ENCODE data around the gene TTC7B.

Gene TTC7B

DNA sequence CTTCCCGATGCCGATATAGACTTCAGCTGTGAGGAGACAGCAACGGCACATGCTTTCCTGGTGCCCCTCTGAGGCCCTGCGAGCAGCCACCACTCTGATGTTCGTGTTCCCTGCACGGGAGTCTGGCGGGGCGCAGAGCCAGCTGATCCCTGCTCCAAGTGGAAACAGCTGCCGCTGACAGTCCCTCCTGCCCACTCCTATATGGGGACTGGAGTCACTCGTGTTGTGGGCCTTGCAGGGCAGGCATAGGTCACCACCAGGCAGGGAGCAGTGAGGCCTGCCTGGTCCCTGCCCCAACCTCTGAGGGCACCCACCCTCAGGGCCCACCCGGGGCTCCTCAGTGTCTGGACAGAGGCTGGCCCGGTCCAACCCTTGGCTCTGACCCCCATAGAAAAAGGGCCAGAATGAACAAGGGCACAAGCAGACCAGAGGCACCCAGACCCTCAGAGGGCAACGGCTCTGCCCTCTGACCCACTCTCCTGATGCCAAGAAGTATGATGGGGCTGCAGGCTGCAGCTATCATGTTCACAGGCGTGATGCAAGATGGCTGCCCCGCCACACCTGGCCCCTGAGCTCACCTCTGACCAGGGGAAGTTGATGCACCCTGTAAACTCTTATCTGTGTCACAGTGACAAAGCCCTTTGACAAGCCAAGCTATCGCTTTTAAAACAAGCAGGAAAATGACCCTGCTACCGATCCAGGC, 237.8 kb downstream of the TTC7B start:
- Histone ChIP-seq H3K9me3 (ENCODE audit: control insufficient read depth, low read length) (no peaks in the 10 kb centered on the region), H3K36me3 (ENCODE audit: control insufficient read depth, insufficient read depth, low read length) (no peaks in the 10 kb centered on the region), H3K4me3 (ENCODE audit: insufficient read depth, low read depth, low read length) (no peak overlapping the region), H3K27ac (ENCODE audit: insufficient read depth, low read depth, low read length, poor library complexity, severe bottlenecking) (no peak overlapping the region), H3K4me1 (ENCODE audit: control insufficient read depth, insufficient read depth, low read length) (peaks cover 18% of the 10 kb centered on the region), H3K27me3 (ENCODE audit: control insufficient read depth, insufficient read depth, low read length, poor library complexity, severe bottlenecking) (no peaks in the 10 kb centered on the region)
- 94 to 97% methylated on average over 17 of the region's 17 CpGs for WGBS, 2 experiments

DNA sequence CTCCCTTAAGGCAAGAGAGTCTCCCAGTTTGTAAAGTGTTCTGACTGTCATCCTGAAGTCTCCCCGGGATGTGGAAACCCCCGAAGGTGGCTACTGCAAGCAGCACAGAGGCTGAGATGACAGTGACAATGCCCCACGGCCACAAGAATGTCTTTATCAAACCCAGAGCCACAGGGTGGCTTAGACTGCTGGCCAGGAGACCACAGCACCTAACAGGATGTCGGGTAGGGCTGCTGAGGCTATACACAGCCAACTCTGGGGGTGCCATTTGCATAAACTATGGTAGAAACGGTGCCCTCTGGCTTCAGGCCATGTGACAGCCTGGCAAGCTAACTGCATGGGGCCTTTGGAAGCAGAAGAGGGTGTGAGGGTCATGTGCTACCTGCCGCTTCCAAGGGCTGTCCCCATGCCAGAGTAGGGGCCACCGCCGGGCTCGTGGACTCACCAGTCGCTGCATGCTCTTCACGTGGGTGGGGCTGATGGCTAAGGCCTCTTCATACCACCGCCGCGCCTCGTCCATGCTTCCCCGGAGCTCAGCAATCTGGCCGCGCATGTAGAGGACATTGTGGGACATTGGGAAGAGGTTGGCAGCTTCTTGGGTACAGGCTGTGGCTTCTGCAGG, 238.5 kb downstream of the TTC7B start:
- 91 to 93% methylated on average over 18 of the region's 18 CpGs for WGBS, 2 experiments

DNA sequence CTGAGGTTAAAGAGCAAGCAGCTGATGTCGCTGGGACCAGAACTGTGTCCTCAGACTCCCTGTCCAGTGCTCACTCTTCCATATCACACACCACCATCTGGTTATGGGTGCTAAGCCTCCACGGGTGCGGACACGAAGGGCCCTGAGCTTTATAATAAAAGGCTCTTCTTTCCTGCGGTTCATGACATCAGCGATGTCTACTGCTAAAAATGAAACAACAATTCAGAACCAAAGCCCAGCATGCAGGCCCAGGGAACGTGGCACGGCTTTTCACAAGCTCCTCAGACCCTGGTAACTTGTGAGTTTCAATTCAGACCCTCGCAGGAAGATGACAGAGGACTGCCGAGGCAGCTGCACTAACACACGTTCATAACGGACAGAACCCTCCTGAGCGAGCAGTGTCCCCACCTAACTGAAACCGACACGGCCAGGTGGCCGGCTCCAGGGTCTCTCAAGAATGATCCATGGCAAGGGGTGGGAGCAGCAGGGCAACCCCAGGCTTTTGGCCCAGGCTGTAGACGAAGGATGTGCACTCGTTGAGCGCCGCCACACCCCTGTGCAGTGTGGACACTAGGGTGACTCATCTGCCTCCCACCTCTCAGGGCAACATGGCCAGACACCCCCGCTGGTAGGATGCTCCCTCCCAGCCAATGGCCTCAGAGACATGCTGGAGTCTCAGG, 239.1 kb downstream of the TTC7B start:
- Histone ChIP-seq H3K27me3 (ENCODE audit: control insufficient read depth, insufficient read depth, low read length, poor library complexity, severe bottlenecking) (no peaks in the 10 kb centered on the region), H3K27ac (ENCODE audit: insufficient read depth, low read depth, low read length, poor library complexity, severe bottlenecking) (no peak overlapping the region), H3K4me1 (ENCODE audit: control insufficient read depth, insufficient read depth, low read length) (peaks cover 18% of the 10 kb centered on the region), H3K9me3 (ENCODE audit: control insufficient read depth, low read length) (no peaks in the 10 kb centered on the region), H3K36me3 (ENCODE audit: control insufficient read depth, insufficient read depth, low read length) (no peaks in the 10 kb centered on the region), H3K4me3 (ENCODE audit: insufficient read depth, low read depth, low read length) (no peak overlapping the region)
- WGBS, 2 experiments = 94 to 95% methylated on average over 21 of the region's 21 CpGs

More for the DNA sequence above, 238.5 kb downstream of the TTC7B start:
- H3K4me1 ChIP-seq (ENCODE audit: control insufficient read depth, insufficient read depth, low read length) = peaks cover 18% of the 10 kb centered on the region
- H3K9me3 ChIP-seq (ENCODE audit: control insufficient read depth, low read length) = no peaks in the 10 kb centered on the region
- H3K4me3 ChIP-seq (ENCODE audit: insufficient read depth, low read depth, low read length) = no peak overlapping the region
- no peaks in the 10 kb centered on the region for H3K27me3 ChIP-seq (ENCODE audit: control insufficient read depth, insufficient read depth, low read length, poor library complexity, severe bottlenecking)
- no peak overlapping the region for H3K27ac ChIP-seq (ENCODE audit: insufficient read depth, low read depth, low read length, poor library complexity, severe bottlenecking)
- H3K36me3 ChIP-seq (ENCODE audit: control insufficient read depth, insufficient read depth, low read length) = no peaks in the 10 kb centered on the region

DNA sequence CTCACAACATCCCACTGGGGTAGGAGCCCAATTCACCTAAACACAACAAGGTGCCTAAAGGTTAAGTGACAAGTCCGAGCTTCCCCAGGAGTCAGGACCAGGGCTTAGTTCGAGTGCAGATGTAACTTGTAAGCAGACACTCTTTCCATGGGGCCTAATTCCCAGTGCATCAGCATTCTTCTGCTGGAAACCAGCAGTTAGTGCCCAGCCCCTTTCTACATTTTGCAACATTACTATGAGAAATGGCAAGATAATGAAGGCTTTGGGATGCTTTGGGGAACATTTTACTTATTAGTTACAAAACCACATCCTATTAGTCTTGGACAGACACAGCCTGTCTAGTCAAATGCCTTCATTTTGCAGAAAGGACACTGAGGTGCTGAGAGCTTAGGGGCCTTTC, 239.6 kb downstream of the TTC7B start:
- no peaks in the 10 kb centered on the region for H3K36me3 ChIP-seq (ENCODE audit: control insufficient read depth, insufficient read depth, low read length)
- H3K27ac ChIP-seq (ENCODE audit: insufficient read depth, low read depth, low read length, poor library complexity, severe bottlenecking) = no peak overlapping the region
- 80% methylated on average over 2 of the region's 2 CpGs for WGBS, 2 experiments
- no peak overlapping the region for H3K4me3 ChIP-seq (ENCODE audit: insufficient read depth, low read depth, low read length)
- peaks cover 18% of the 10 kb centered on the region for H3K4me1 ChIP-seq (ENCODE audit: control insufficient read depth, insufficient read depth, low read length)
- H3K9me3 ChIP-seq (ENCODE audit: control insufficient read depth, low read length) = no peaks in the 10 kb centered on the region
- no peaks in the 10 kb centered on the region for H3K27me3 ChIP-seq (ENCODE audit: control insufficient read depth, insufficient read depth, low read length, poor library complexity, severe bottlenecking)

DNA sequence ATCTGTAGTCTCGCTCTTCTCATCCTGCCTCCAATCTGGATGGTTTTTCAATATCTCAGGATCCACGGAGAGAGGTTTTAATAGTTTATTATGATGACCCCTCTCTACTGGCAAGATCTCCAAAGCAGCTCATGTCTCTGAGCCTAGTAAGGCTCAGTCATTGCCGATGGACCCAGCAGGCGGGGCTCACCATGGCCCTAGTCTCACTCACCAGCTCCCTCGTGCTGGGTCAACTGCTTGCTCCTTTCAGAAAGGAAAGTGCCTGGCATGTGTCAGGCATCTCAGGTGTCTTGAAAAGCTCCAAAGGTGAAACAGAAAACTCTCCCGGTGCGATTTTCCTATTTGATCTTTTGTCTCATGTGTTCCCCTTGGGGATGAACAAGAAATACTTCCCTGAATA, 240.4 kb downstream of the TTC7B start:
- no peaks in the 10 kb centered on the region for H3K9me3 ChIP-seq (ENCODE audit: control insufficient read depth, low read length)
- peaks cover 18% of the 10 kb centered on the region for H3K4me1 ChIP-seq (ENCODE audit: control insufficient read depth, insufficient read depth, low read length)
- H3K27me3 ChIP-seq (ENCODE audit: control insufficient read depth, insufficient read depth, low read length, poor library complexity, severe bottlenecking) = no peaks in the 10 kb centered on the region
- H3K27ac ChIP-seq (ENCODE audit: insufficient read depth, low read depth, low read length, poor library complexity, severe bottlenecking) = no peak overlapping the region
- H3K4me3 ChIP-seq (ENCODE audit: insufficient read depth, low read depth, low read length) = no peak overlapping the region
- H3K36me3 ChIP-seq (ENCODE audit: control insufficient read depth, insufficient read depth, low read length) = no peaks in the 10 kb centered on the region
- 87 to 89% methylated on average over 6 to 7 of the region's 7 CpGs for WGBS, 2 experiments

DNA sequence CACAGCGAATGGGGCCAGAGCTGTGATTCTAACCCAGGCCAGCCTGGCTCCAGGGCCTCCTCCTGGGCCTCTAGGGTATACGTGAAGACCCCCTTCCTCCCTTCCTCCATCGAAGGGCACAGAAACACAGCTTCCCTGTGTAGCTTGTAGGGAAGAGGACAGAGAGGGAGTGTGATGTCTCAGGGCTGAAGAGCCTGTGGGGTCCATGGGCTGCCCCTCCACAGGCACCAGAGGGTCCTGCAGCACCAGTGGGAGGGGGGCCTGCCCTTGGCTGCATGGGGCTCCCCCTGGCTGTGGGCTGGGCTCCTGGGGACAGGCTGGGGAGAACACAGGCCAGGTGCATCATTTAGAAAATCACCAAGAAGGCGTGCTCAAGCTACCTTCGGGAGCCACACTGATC, 240.9 kb downstream of the TTC7B start:
- Histone ChIP-seq H3K27ac (ENCODE audit: insufficient read depth, low read depth, low read length, poor library complexity, severe bottlenecking) (no peak overlapping the region), H3K27me3 (ENCODE audit: control insufficient read depth, insufficient read depth, low read length, poor library complexity, severe bottlenecking) (no peaks in the 10 kb centered on the region)
- WGBS, 2 experiments = 83 to 92% methylated on average over 4 to 5 of the region's 5 CpGs

DNA sequence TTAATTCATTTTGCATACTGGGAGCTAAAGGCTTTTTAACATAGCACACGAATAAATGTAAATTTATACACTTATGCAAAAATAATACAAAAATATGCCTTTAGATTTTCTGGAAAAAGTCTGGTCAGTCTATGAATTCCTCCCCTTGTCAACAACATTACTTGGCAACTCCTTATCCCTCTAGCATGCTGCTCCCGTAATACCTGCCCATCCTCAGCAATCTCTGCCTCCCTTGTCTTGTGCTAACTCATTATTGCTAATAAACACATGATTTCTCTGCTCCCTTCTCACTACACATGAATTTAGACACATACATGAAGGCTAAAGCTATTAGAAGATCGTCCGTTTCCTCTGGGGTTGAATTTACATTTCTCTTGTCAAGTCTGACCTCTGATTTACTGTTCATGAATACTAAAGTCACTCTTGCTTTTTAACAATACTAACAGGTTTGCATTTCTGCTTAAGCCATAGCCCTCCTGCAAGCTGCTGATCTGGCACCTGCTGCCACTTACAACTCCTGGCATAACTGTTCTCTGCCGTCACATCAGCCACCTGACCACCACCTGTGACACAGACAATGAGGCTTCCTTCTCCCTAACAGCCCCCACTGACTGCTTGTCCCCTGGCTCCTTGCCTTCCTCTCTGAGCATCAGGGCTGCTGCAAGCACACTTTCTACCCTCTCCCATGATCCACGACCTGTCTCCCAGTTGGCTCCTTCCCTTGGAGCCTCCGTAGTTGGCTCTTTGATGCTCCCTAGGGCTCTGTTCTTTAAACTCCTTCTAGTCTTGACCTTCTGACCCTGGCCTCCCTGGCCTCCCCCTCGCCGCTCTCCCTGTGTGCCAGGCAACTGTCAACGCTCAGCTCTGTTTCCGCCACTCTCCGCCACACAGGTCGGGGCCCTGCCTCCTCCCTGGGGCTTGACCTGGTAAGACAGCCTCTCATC, 241.8 kb downstream of the TTC7B start:
- Histone ChIP-seq H3K27ac (ENCODE audit: insufficient read depth, low read depth, low read length, poor library complexity, severe bottlenecking) (no peak overlapping the region), H3K36me3 (ENCODE audit: control insufficient read depth, insufficient read depth, low read length) (no peaks in the 10 kb centered on the region), H3K4me3 (ENCODE audit: insufficient read depth, low read depth, low read length) (no peak overlapping the region), H3K9me3 (ENCODE audit: control insufficient read depth, low read length) (no peaks in the 10 kb centered on the region), H3K4me1 (ENCODE audit: control insufficient read depth, insufficient read depth, low read length) (peaks cover 12% of the 10 kb centered on the region), H3K27me3 (ENCODE audit: control insufficient read depth, insufficient read depth, low read length, poor library complexity, severe bottlenecking) (no peaks in the 10 kb centered on the region)
- 57 to 60% methylated on average over 12 to 13 of the region's 13 CpGs for WGBS, 2 experiments

More for the DNA sequence above, 240.9 kb downstream of the TTC7B start:
- Histone ChIP-seq H3K9me3 (ENCODE audit: control insufficient read depth, low read length) (no peaks in the 10 kb centered on the region), H3K4me1 (ENCODE audit: control insufficient read depth, insufficient read depth, low read length) (peaks cover 14% of the 10 kb centered on the region), H3K36me3 (ENCODE audit: control insufficient read depth, insufficient read depth, low read length) (no peaks in the 10 kb centered on the region), H3K4me3 (ENCODE audit: insufficient read depth, low read depth, low read length) (no peak overlapping the region)

DNA sequence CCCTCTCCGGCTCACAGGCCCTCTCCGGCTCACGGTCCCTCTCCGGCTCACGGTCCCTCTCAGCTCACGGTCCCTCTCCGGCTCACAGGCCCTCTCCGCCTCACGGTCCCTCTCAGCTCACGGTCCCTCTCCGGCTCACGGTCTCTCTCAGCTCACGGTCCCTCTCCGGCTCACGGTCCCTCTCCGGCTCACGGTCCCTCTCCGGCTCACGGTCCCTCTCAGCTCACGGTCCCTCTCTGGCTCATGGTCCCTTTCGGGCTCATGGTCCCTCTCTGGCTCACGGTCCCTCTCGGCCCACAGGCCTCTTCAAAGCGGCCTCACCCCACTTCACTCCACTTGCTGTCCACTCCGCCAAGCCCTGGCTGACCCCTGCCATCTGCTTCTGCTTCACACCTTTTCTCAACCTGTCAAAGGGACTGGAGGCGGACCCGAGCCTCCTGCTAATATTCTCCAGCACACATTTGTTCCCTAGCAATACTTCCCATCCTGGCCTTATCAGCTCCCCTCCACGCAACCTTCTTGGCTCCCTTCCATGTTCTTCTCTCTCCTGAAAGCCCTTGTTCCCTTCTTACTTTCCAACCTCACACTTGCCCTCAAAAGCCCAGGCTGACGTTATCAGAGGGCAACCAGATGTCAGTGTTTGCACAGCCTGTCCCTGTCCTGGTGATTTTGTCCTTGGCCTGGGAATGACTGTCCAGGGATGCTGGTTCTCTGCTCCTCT, 242.7 kb downstream of the TTC7B start:
- Histone ChIP-seq H3K36me3 (ENCODE audit: control insufficient read depth, insufficient read depth, low read length) (no peaks in the 10 kb centered on the region), H3K27ac (ENCODE audit: insufficient read depth, low read depth, low read length, poor library complexity, severe bottlenecking) (no peak overlapping the region), H3K4me1 (ENCODE audit: control insufficient read depth, insufficient read depth, low read length) (peaks cover 17% of the 10 kb centered on the region), H3K9me3 (ENCODE audit: control insufficient read depth, low read length) (no peaks in the 10 kb centered on the region), H3K4me3 (ENCODE audit: insufficient read depth, low read depth, low read length) (no peak overlapping the region), H3K27me3 (ENCODE audit: control insufficient read depth, insufficient read depth, low read length, poor library complexity, severe bottlenecking) (no peaks in the 10 kb centered on the region)
- WGBS, 2 experiments = 93 to 94% methylated on average over 29 of the region's 29 CpGs

DNA sequence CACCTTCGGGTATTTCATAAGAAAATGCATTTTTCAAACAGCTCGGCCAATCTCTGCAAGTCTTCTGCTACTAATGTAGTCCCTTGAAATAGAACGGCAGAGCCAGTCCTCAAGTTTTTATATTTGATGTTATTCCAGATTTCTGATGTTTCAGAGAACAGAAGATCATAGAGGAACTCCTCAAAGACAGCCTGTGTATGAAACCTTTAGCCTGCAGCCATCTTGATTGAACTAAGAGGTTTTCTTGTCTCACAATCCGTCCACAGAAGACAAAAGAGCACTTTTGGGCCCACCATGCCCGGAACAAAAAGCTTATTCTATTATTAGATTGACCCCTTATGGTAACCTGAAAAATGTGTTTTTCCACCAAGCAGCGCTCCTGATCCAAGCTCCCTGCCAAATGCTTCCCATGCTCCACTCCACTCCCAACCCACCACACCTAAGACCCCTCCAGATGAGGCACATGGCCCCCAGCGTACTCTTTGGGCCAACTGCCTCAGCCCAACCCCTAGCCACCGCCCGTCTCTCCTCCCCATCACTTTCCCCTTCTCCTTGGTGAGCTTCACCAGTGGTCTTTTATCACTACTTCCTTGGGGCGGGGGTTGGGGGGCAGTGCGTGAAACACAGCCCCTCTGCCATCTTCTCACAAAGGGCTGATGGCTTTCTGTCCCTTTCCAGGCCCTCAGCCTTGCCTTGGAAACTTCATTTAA, 243.6 kb downstream of the TTC7B start:
- Histone ChIP-seq H3K27me3 (ENCODE audit: control insufficient read depth, insufficient read depth, low read length, poor library complexity, severe bottlenecking) (no peaks in the 10 kb centered on the region), H3K4me1 (ENCODE audit: control insufficient read depth, insufficient read depth, low read length) (peaks cover 26% of the 10 kb centered on the region), H3K4me3 (ENCODE audit: insufficient read depth, low read depth, low read length) (no peak overlapping the region), H3K36me3 (ENCODE audit: control insufficient read depth, insufficient read depth, low read length) (no peaks in the 10 kb centered on the region), H3K9me3 (ENCODE audit: control insufficient read depth, low read length) (no peaks in the 10 kb centered on the region), H3K27ac (ENCODE audit: insufficient read depth, low read depth, low read length, poor library complexity, severe bottlenecking) (no peak overlapping the region)
- 94% methylated on average over 11 of the region's 11 CpGs for WGBS, 2 experiments
